GM18520 (cell line): ENCODE data around the gene ACCS.

Source experiments
- ATAC-seq: cut with Tn5 transposase; IDR thresholded peaks from one replicate; pipeline ENCODE4 v1.9.1; 2021; ENCODE audit not compliant: unreplicated experiment

Gene ACCS

GRCh38 chr11:44037658-44037998 lies 28.4 kb upstream of the ACCS start:
- no peak for ATAC-seq

GRCh38 chr11:44043157-44043556 lies 22.9 kb upstream of the ACCS start:
- ATAC-seq = no peak

DNA sequence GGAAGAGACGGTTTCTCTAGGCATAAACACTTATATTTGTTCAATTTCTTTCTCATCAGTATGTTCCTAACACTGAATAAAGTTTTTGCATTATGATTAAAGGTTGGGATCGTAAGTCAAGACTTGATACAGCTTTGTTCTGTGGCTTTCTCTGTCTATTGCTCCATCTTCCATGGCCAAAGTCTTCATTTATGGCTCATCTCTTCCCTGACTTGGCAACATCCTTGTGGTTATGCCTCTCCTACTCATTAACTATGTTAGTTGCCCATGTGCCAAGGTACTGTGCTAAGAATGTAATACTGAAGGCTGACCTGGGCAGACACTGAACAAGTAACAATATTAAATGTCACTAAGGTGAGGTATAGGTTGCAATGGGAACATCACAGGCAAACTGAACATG lies 19.9 kb upstream of the ACCS start:
- ATAC-seq = no peak

- ATAC-seq = no peak
Observed at GRCh38 chr11:44047298-44047697, 18.8 kb upstream of the ACCS start.

DNA sequence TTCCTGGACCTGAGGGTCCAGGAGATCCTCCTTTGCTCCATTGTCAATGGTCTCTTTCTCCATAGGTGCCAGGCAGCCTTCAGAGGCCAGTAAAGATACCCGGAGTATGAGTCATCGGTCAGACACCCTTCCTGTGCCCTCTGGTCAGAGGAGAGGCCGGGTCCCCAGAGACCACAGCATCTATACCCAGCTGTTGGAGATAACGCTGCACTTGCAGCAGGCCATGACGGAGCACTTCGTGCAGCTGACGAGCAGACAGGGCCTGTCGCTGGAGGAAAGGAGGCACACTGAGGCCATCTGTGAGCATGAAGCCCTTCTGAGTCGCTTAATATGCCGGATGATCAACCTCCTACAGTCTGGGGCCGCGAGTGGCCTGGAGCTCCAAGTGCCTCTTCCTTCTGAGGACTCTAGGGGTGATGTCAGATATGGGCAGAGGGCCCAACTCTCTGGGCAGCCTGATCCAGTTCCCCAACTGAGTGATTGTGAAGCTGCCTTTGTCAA lies 18.1 kb upstream of the ACCS start, which contains the start of gene ACCSL:
ACCSL (plus strand) TSS at position 51 of the 501 bp plus-strand sequence; CDS start at position 107, 56 bp downstream.
- ATAC-seq = no peak

DNA sequence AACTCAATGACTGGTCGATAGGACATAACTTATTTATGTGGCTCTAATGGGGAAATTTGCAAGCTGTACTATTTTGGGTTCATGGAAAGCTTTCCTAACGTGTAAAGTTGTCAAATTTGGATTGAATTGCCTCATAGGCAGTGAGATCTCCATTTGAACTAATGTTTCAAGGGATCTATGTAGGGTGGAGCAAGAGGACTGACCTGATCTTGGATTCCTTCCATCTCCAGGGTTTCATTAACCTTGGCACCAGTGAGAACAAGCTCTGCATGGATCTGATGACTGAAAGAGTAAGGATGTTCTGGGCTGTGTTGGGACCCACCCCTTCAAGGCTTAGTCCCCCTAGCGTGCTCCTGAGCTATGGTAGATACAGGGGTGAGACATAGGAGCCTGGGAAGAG lies 16.2 kb upstream of the ACCS start:
- no peak for ATAC-seq

DNA sequence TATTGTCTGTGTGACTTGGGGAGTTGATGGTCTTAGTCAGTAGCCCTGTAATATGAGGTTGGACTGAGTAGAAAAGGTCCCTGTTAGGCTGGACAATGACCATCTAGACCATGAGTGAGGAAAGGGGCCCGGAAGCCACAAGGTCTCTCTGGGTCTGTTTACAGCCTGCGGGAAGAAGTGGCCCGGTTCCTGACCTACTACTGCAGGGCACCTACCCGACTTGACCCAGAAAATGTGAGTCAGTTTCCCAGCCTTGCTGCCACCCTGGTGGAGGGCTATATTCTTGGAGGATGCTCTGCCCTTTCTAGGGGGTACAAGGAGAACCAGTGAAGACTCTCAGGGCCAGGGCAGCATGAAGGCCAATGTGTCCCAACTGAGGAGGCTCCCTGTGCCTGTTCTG lies 14.9 kb upstream of the ACCS start:
- no peak for ATAC-seq

DNA sequence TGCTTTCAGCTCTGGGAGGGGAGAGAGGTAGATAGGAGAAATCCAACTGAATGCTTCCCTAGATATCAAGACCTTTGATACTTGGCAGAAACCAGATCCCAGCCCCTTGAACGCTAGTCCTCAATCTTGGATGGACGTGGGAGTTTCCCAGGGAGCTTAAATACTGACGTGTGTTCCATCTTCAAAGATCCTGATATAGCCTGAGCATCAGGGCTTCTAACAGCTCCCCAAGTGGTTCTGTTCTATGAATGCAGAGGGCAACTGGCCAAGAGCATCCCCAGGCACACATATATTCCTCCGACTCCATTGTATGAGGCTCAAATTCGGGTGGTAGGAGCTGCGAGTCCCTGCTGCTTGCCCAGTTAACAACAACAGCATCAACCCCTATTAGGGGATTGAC lies 8.7 kb upstream of the ACCS start:
- ATAC-seq = no peak

- no peak for ATAC-seq
Observed at GRCh38 chr11:44058275-44058674, 7.8 kb upstream of the ACCS start.

DNA sequence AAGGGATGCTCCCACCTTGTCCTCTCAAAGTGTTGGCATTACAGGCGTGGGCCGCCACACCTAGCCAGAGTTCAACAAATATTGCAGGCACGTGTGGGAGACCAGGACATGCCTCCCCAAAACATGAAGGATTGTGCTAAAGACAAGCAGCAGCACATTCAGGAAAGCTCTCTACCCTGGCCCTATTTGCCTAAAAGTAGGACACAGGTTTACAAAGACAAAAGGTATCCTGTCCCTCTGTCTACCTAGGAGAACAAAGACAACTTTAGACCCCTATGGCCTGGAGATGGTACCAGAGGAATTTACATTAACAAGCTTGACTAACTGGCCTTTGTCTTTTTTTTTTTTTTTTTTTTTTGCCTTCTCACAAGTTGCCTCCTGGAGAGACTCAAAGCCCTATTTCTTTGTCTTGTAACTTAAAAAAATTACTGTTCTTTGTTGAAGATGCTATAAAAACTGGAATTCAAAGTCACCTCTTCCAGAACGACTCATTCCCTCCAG lies 859 bp upstream of the ACCS start:
- no peak for ATAC-seq

GRCh38 chr11:44066732-44067141 lies 667 bp downstream of the ACCS start:
- no peak for ATAC-seq

- no peak for ATAC-seq
Observed at GRCh38 chr11:44067266-44067665, 1.2 kb downstream of the ACCS start.

DNA sequence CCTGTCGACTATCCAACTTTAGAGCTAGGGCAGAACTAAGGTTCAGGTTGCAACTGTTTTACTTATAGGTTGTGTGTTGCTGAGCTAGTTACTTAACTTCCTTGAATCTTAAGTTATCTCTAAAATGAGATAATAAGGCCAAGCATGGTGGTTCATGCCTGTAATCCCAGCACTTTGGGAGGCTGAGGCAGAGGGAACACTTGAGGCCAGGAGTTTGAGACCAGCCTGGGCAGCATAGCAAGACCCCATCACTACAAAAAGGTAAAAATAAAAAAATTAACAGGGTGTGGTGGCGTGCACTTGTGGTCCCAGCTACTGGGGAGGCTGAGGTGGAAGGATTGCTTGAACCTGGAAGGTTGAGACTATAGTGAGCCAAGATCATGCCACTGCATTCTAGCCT lies 2.1 kb downstream of the ACCS start:
- ATAC-seq = no peak

DNA sequence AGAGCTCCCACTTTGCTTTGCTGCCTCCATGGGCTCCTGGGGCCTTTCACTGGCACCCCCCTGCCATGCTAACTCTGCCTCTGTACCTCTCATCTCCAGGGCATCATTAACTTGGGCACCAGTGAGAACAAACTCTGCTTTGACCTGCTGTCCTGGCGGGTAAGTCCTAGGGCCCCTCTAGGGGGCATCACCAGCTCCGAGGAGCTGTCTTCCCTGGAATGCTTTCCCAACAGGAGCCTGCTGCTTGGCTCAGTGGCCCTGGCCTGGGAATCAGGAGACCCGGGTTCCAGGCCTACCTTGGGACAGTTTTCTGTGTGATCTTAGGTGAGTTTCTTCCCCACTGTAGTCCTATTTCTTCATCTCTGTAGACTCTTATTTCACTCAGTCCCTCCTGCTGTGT lies 5.1 kb downstream of the ACCS start:
- ATAC-seq = no peak

DNA sequence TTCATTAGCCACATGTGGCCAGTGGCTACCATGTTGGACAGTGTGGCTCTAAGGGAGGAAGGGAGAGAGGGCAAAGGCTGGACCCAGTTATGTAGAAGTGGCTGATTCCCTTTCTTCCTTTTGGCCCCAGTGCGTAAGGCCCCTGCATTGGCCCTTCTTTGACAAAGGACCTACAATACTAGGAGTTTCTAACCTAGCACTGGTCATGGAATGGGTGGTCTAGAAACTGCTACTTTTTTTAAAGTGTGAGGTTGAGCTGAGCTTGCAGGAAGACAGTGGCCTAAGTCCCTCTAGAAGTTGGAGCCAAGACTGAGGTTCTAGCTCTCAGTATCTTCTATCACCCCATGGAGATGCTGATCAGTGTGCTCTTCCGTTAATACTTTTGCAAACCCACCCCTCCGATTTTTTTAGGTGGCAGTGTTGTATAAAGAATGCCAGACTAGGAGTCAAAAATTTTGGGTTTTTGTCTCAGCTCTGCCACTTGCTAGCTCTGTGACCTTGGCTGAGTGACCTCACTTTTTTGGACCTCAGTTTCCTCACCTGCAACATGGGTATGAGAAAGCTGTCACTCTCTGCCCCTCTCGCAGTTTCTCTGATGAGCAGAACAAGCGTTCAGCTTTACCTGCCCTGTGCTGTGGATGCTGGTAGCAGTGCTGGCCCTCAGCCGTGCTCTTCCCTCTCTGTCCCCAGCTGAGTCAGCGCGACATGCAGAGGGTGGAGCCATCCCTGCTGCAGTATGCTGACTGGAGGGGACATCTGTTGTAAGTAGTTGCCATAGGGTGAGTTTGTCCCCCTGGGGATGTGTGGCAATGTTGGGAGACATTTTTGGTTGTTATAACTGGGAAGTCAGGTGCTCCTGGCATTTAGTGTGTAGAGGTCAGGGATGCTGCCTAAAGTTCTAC lies 6.9 kb downstream of the ACCS start:
- no peak for ATAC-seq

DNA sequence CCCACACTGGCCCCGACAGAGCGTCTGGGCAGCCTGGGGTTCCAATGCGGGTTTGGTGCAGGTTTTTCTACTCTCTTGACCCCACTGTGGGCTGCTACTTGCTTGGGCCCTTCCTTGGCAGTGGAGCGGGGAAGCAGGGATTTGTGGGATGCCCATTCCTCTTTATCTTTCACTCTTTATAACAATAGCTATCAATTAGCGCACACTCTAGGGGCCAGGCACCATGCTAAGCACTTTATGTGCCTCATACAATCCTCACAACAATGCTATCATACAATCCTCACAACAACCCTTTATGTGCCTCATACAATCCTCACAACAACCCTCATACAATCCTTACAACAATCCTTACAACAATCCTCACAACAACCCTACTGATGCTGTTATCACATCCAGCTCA lies 12.7 kb downstream of the ACCS start:
- ATAC-seq = no peak

GRCh38 chr11:44079376-44079775 lies 13.3 kb downstream of the ACCS start:
- no peak for ATAC-seq

- no peak for ATAC-seq
Observed at GRCh38 chr11:44080951-44081350, 14.9 kb downstream of the ACCS start.

- no peak for ATAC-seq
Observed at GRCh38 chr11:44082645-44083044, 16.6 kb downstream of the ACCS start.

DNA sequence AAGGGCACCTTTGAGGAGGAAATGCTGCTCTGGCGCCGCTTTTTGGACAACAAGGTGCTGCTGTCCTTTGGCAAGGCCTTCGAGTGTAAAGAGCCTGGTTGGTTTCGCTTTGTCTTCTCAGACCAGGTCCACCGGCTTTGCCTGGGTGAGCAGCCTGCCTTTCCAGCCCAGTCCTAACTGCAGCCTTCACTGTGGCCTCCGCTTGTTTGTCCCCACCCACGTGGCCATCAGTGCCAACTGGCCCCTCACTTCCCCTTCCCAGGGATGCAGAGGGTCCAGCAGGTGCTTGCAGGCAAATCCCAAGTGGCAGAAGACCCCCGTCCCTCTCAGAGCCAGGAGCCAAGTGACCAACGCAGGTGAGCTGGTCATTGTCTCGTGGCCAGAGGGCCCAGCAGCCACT lies 17.4 kb downstream of the ACCS start:
- no peak for ATAC-seq

GRCh38 chr11:44083906-44084305 lies 17.8 kb downstream of the ACCS start:
- no peak for ATAC-seq

GRCh38 chr11:44085330-44085729 lies 19.3 kb downstream of the ACCS start:
- ATAC-seq = no peak

GRCh38 chr11:44088377-44088776 lies 22.3 kb downstream of the ACCS start:
- no peak for ATAC-seq
